Central memory CD8-positive, alpha-beta T cell (primary cell): Measurements from ENCODE around the gene UMOD.

ENCODE experiments used
- ATAC-seq: fragments of 150-1000 bp; cut with Tn5 transposase; replicated peaks from 2 replicates; pipeline ENCODE4 v1.10.0; 2022; ENCODE audit warnings: mild to moderate bottlenecking, moderate FRiP score, moderate number of reproducible peaks; ENCODE audit not compliant: poor library complexity, severe bottlenecking; ENCODE audit errors: extremely low read depth
- DNase-seq, 2 donors: peaks; one replicate each; pipeline ENCODE4 v3.0.0; 2021; ENCODE audit warnings: low spot score in 2 of 2
- H3K27ac Mint-ChIP-seq: one replicate; pipeline ENCODE4 v1.8.0; 2022; ENCODE audit warnings: low read depth, mild to moderate bottlenecking, moderate library complexity, mixed read lengths
- H3K27me3 Mint-ChIP-seq: one replicate; pipeline ENCODE4 v1.8.0; 2022; ENCODE audit warnings: mixed read lengths
- H3K36me3 Mint-ChIP-seq: one replicate; pipeline ENCODE4 v1.8.0; 2022; ENCODE audit warnings: mild to moderate bottlenecking, moderate library complexity, mixed read lengths; ENCODE audit not compliant: insufficient read depth
- H3K4me1 Mint-ChIP-seq: one replicate; pipeline ENCODE4 v1.8.0; 2022; ENCODE audit warnings: mixed read lengths
- H3K4me3 Mint-ChIP-seq: one replicate; pipeline ENCODE4 v1.8.0; 2022; ENCODE audit warnings: mild to moderate bottlenecking, moderate library complexity, mixed read lengths
- H3K9me3 Mint-ChIP-seq: one replicate; pipeline ENCODE4 v1.8.0; 2022; ENCODE audit warnings: mixed read lengths

The UMOD gene

DNA sequence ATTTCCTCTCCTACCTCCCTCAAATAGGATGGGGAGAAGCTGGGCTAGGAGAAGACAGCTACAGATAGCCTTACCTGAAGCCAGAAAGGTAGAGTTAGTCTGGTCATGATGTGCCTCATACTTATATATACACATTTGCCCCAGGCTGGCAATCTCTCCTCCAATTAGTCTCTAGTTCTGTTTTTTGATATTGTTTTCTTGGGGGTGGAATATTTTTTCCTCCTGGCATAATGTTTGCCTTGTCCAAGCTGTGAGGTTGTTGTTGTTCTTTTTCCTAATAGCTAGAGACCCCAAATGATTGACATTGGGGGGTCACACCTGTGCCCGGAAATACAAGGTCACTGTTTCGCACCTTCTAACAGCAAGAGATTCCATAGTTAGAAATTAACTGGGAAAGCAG, at the start of gene UMOD:
Gene UMOD, minus strand, starts transcription at position 101 of the 400 bp plus-strand sequence. CDS start 1,978 bp downstream, outside the sequence.
- ATAC-seq (no peak), DNase-seq (no peak)
- Mint-ChIP-seq H3K36me3 (no peaks in the 10 kb centered on the region), H3K9me3 (peaks cover 5% of the 10 kb centered on the region), H3K27ac (no peak within 1 kb of the TSS), H3K4me1 (no peaks in the 10 kb centered on the region), H3K27me3 (peaks cover 26% of the 10 kb centered on the region), H3K4me3 (no peak within 1 kb of the TSS)

- no peak overlapping the region for H3K4me3 Mint-ChIP-seq
- no peaks in the 10 kb centered on the region for H3K4me1 Mint-ChIP-seq
- no peaks in the 10 kb centered on the region for H3K9me3 Mint-ChIP-seq
- no peak for DNase-seq
- ATAC-seq = no peak
- no peak overlapping the region for H3K27ac Mint-ChIP-seq
- H3K36me3 Mint-ChIP-seq = no peaks in the 10 kb centered on the region
- H3K27me3 Mint-ChIP-seq = peaks cover 10% of the 10 kb centered on the region
Observed at GRCh38 chr16:20401475-20402016, 49.0 kb upstream of the UMOD start.

DNA sequence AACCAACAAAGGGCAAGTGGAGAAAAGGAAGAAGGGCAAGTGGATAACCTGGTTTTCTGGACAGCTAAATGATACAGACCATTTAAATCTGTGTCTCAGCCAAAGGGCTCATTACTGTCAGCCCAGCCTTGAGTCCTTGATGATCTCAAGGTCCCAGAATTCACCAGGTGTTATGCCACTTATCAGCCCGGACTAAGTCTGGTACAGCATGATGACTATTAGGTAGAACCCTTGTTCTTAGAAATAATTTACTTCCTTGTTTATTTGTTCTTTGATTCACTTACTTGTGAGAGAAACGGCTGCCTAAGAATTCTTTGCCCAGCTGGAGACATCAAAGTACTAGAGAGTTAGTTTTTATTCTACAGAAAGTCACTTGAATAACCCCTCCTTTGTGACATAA, 48.6 kb upstream of the UMOD start:
- Mint-ChIP-seq H3K36me3 (no peaks in the 10 kb centered on the region), H3K27me3 (peaks cover 10% of the 10 kb centered on the region), H3K4me3 (no peak overlapping the region), H3K9me3 (no peaks in the 10 kb centered on the region), H3K27ac (no peak overlapping the region), H3K4me1 (no peaks in the 10 kb centered on the region)
- ATAC-seq (no peak), DNase-seq (no peak)

GRCh38 chr16:20399185-20399584, 46.7 kb upstream of the UMOD start:
- H3K9me3 Mint-ChIP-seq = no peaks in the 10 kb centered on the region

GRCh38 chr16:20398603-20399002, 46.1 kb upstream of the UMOD start:
- DNase-seq = no peak
- no peak overlapping the region for H3K4me3 Mint-ChIP-seq
- H3K27ac Mint-ChIP-seq = no peak overlapping the region
- no peaks in the 10 kb centered on the region for H3K36me3 Mint-ChIP-seq
- no peak for ATAC-seq
- no peaks in the 10 kb centered on the region for H3K4me1 Mint-ChIP-seq
- no peaks in the 10 kb centered on the region for H3K9me3 Mint-ChIP-seq
- peaks cover 4% of the 10 kb centered on the region for H3K27me3 Mint-ChIP-seq

More at GRCh38 chr16:20399185-20399584, 46.7 kb upstream of the UMOD start:
- no peak for DNase-seq
- no peak for ATAC-seq
- no peak overlapping the region for H3K27ac Mint-ChIP-seq
- peaks cover 10% of the 10 kb centered on the region for H3K27me3 Mint-ChIP-seq
- no peaks in the 10 kb centered on the region for H3K36me3 Mint-ChIP-seq
- no peaks in the 10 kb centered on the region for H3K4me1 Mint-ChIP-seq
- no peak overlapping the region for H3K4me3 Mint-ChIP-seq

DNA sequence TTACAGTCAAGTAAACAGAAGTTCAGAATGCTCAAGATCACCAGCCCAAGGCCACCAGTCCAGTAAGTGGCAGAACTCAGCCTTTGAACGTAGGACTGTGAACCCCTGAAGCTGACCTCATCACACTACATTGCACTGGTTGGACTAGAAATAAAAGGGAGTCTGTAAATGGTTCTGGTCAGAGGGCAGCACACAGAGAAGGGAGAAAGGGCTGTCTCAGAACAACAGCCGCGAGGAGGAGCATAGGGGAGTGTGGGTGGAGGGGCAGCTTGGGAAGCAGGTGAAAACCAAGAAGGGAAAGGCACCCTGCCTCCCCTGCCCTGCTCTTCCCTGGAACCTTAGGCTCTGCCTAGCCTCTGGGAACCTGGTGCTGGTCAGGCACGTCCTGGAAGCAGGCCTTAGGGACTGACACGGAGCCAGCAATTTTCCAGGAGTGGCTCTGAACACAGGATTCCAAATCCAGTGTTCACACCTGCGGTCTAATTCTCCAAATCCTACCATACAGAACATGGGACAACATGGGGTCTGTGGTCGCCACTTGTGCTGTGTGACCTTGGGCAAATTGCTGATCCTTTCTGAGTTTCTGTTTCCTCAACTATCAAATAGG, 45.1 kb upstream of the UMOD start:
- H3K4me1 Mint-ChIP-seq = no peaks in the 10 kb centered on the region
- ATAC-seq = no peak
- no peaks in the 10 kb centered on the region for H3K27me3 Mint-ChIP-seq
- no peaks in the 10 kb centered on the region for H3K36me3 Mint-ChIP-seq
- no peak overlapping the region for H3K4me3 Mint-ChIP-seq
- no peak overlapping the region for H3K27ac Mint-ChIP-seq
- DNase-seq = no peak
- no peaks in the 10 kb centered on the region for H3K9me3 Mint-ChIP-seq

GRCh38 chr16:20396846-20397467, 44.4 kb upstream of the UMOD start:
- Mint-ChIP-seq H3K4me3 (no peak overlapping the region), H3K27ac (no peak overlapping the region), H3K36me3 (no peaks in the 10 kb centered on the region), H3K27me3 (no peaks in the 10 kb centered on the region), H3K9me3 (no peaks in the 10 kb centered on the region), H3K4me1 (no peaks in the 10 kb centered on the region)
- no peak for DNase-seq
- ATAC-seq = no peak

- Mint-ChIP-seq H3K9me3 (no peaks in the 10 kb centered on the region), H3K27me3 (no peaks in the 10 kb centered on the region), H3K4me1 (no peaks in the 10 kb centered on the region), H3K4me3 (no peak overlapping the region), H3K36me3 (no peaks in the 10 kb centered on the region), H3K27ac (no peak overlapping the region)
- DNase-seq = no peak
- no peak for ATAC-seq
Observed at GRCh38 chr16:20395946-20396345, 43.4 kb upstream of the UMOD start.

DNA sequence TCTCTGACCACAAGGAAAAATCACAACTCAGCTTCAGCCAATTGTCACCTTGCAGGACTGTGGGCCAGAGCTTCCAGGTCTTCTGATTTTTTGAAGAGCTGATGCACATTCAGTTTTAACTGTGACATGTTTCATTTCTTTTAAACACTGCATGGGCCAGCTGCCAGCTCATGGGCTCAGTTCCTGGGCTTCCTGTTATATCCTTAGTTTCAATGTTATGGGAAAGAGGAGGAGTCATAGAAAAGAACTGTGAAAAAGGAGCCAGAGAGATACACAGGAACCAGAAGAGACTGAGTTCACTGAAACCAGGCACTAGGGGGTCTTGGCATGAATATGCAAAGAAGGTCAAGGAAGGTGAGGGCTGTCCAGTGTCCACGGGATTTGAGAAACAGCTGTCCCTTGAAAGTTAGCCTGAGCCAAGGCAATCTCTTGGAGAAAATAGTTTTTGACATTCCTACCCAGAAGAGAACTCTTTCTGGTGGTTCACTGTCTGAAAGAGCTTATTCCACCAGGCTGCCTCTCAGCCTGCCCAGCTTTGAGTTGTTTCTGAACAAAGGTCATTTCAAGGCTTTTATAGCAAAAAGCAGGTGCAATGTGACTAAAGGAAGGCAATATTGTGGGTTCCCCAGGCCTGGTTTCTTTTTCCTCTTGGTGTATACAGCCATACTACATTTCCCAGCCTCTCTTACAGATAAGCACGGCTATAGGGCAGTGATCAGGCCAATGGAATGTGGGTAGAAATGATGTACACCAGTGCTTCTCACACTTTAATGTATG, 41.5 kb upstream of the UMOD start:
- Mint-ChIP-seq H3K27ac (no peak overlapping the region), H3K9me3 (no peaks in the 10 kb centered on the region), H3K27me3 (no peaks in the 10 kb centered on the region), H3K4me1 (no peaks in the 10 kb centered on the region), H3K4me3 (no peak overlapping the region), H3K36me3 (no peaks in the 10 kb centered on the region)
- DNase-seq = no peak
- ATAC-seq = no peak

DNA sequence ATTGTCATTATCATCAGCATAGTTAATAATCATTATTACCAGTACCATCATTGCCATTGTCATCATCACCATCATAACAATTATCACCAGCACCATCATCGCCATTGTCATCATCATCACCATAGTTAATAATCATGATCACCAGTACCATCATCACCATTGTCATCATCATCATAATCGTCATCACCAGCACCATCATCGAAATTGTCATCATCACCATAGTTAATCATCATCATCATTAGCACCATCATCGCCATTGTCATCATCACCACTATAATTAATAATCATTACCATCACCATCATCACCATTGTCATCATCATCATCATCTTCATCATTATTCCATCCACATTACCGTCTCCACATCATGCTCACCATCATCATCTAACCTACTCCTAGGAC, 38.5 kb upstream of the UMOD start:
- ATAC-seq = no peak
- H3K4me3 Mint-ChIP-seq = no peak overlapping the region
- H3K9me3 Mint-ChIP-seq = no peaks in the 10 kb centered on the region
- no peaks in the 10 kb centered on the region for H3K4me1 Mint-ChIP-seq
- H3K27ac Mint-ChIP-seq = no peak overlapping the region
- DNase-seq = no peak
- peaks cover 12% of the 10 kb centered on the region for H3K27me3 Mint-ChIP-seq
- H3K36me3 Mint-ChIP-seq = no peaks in the 10 kb centered on the region

GRCh38 chr16:20388854-20389253, 36.3 kb upstream of the UMOD start:
- H3K36me3 Mint-ChIP-seq = no peaks in the 10 kb centered on the region
- H3K4me3 Mint-ChIP-seq = no peak overlapping the region
- no peaks in the 10 kb centered on the region for H3K4me1 Mint-ChIP-seq
- H3K27me3 Mint-ChIP-seq = peaks cover 12% of the 10 kb centered on the region
- H3K9me3 Mint-ChIP-seq = no peaks in the 10 kb centered on the region
- no peak overlapping the region for H3K27ac Mint-ChIP-seq
- DNase-seq (no peak), ATAC-seq (no peak)

- DNase-seq = no peak
- Mint-ChIP-seq H3K27ac (no peak overlapping the region), H3K9me3 (no peaks in the 10 kb centered on the region), H3K36me3 (peaks cover 1% of the 10 kb centered on the region), H3K4me3 (no peak overlapping the region), H3K27me3 (peaks cover 12% of the 10 kb centered on the region), H3K4me1 (peaks cover 5% of the 10 kb centered on the region)
- no peak for ATAC-seq
Observed at GRCh38 chr16:20387978-20388377, 35.5 kb upstream of the UMOD start.
